ENCODE measurements around the gene RIN2. TPM values are rescaled to one million over a fixed set of nuclear protein-coding genes. Genes with fewer than 3 reads are reported as not detected.

Gene RIN2
- total RNA-seq, 6 donors from 2014 or later, result 89.5 to 149 (median 109) TPM

- ATAC-seq (ENCODE audit: low FRiP score in 2 of 2), result peak; percentile 71 to 74
- peak overlapping the region in 1 of 4 donors; percentile 48 for H3K27ac ChIP-seq
These were observed 21.0 kb upstream of the RIN2 start for GRCh38 chr20:19737025-19737424.

DNA sequence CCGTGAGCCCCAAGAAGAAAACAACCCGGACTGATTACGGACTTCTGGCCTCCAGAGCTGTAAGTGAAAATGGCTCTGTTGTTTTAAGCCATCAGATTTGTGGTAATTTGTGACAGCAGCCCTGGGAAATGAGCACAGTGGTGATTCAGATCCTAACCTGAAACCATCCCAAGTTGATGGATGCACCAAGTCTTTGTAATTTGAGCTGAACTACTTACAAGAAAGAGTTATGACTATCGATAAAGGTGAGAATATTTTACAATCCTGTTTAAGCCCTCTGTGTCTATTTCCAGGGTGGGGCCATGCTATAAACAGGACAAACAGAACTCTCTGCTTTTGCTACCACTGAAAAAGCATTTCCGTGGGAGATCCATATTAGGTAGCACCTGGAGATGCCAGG lies 19.1 kb upstream of the RIN2 start:
- no peak for TF ChIP-seq POLR2AphosphoS5 (IDR thresholded peaks at IDR 0.05)
- no peak for TF ChIP-seq POLR2A (IDR thresholded peaks at IDR 0.05)
- TF ChIP-seq CTCF (IDR thresholded peaks at IDR 0.05), result no peak
- no peak for TF ChIP-seq EP300 (IDR thresholded peaks at IDR 0.05)
- ATAC-seq (ENCODE audit: low FRiP score in 2 of 2), result no peak
- no peak overlapping the region for H3K27ac ChIP-seq
- no peaks in the 10 kb centered on the region for H3K36me3 ChIP-seq
- peaks cover 7 to 20% (median 13%) of the 10 kb centered on the region in 4 donors for H3K4me1 ChIP-seq
- H3K9me3 ChIP-seq, result no peaks in the 10 kb centered on the region
- 91 to 93% methylated on average over 5 of the region's 5 CpGs for WGBS, 2 donors
- no peak for DNase-seq
- H3K27me3 ChIP-seq, result no peaks in the 10 kb centered on the region
- H3K4me3 ChIP-seq, result no peak overlapping the region

More at GRCh38 chr20:19737025-19737424, 21.0 kb upstream of the RIN2 start:
- WGBS, 2 donors, result 44 to 49% methylated on average over 4 of the region's 4 CpGs
- H3K27me3 ChIP-seq, result no peaks in the 10 kb centered on the region
- no peaks in the 10 kb centered on the region for H3K36me3 ChIP-seq
- no peak overlapping the region for H3K4me3 ChIP-seq
- TF ChIP-seq EP300 (IDR thresholded peaks at IDR 0.05) (peak in 3 of 4 donors; percentile 5 to 62 (median 37)), POLR2A (IDR thresholded peaks at IDR 0.05) (no peak), CTCF (IDR thresholded peaks at IDR 0.05) (no peak), POLR2AphosphoS5 (IDR thresholded peaks at IDR 0.05) (peak in 1 of 2 donors; percentile 83)
- DNase-seq, result peak in 1 of 2 donors; percentile 44
- H3K9me3 ChIP-seq, result no peaks in the 10 kb centered on the region
- H3K4me1 ChIP-seq, result peaks cover 0 to 16% (median 8%) of the 10 kb centered on the region in 4 donors

GRCh38 chr20:19739351-19739750 lies 18.7 kb upstream of the RIN2 start:
- no peaks in the 10 kb centered on the region for H3K27me3 ChIP-seq
- ATAC-seq (ENCODE audit: low FRiP score in 2 of 2), result no peak
- 92 to 96% methylated on average over 8 to 10 of the region's 10 CpGs for WGBS, 2 donors
- TF ChIP-seq EP300 (IDR thresholded peaks at IDR 0.05) (no peak), POLR2AphosphoS5 (IDR thresholded peaks at IDR 0.05) (no peak), CTCF (IDR thresholded peaks at IDR 0.05) (no peak), POLR2A (IDR thresholded peaks at IDR 0.05) (no peak)
- no peak for DNase-seq
- H3K27ac ChIP-seq, result no peak overlapping the region
- H3K9me3 ChIP-seq, result no peaks in the 10 kb centered on the region
- H3K4me3 ChIP-seq, result no peak overlapping the region
- H3K36me3 ChIP-seq, result no peaks in the 10 kb centered on the region
- peaks cover 7 to 20% (median 13%) of the 10 kb centered on the region in 4 donors for H3K4me1 ChIP-seq

GRCh38 chr20:19740512-19740911 lies 17.5 kb upstream of the RIN2 start:
- 68 to 87% methylated on average over 3 of the region's 3 CpGs for WGBS, 2 donors
- no peak for ATAC-seq (ENCODE audit: low FRiP score in 2 of 2)
- H3K27me3 ChIP-seq, result no peaks in the 10 kb centered on the region

More at GRCh38 chr20:19740512-19740911, 17.5 kb upstream of the RIN2 start:
- DNase-seq, result no peak
- Histone ChIP-seq H3K9me3 (peaks cover 0 to 3% (median 0%) of the 10 kb centered on the region in 4 donors), H3K27ac (no peak overlapping the region), H3K36me3 (no peaks in the 10 kb centered on the region), H3K4me1 (peaks cover 7 to 16% (median 11%) of the 10 kb centered on the region in 4 donors), H3K4me3 (no peak overlapping the region)
- TF ChIP-seq EP300 (IDR thresholded peaks at IDR 0.05), result no peak
- TF ChIP-seq POLR2AphosphoS5 (IDR thresholded peaks at IDR 0.05), result no peak
- no peak for TF ChIP-seq POLR2A (IDR thresholded peaks at IDR 0.05)
- no peak for TF ChIP-seq CTCF (IDR thresholded peaks at IDR 0.05)
